ENCODE results near the gene EXOC4.

The EXOC4 gene

DNA sequence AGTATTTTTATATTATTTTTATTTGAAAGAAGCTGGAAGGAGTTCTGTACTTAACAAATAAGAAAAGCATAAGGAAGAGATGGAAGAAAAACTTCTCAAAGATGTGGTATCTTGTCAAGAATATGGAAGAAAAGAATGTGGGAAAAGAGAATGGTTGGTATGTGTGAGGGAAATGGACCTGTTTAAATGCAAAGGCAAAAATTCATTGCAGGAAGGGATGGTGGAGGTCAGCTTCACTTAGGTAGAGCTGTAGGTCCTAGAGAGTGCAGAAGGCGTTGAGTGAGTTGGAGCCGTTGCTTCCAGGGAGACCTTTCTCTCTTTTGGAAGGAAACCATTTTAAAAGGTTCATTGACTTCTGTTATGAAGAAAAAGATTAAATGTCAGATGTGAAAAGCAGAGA lies 107.3 kb downstream of the EXOC4 start:
- Histone ChIP-seq H3K27me3 (ENCODE audit: insufficient read depth, low read depth, severe bottlenecking) (no peaks in the 10 kb centered on the region), H3K9me3 (ENCODE audit: severe bottlenecking) (no peaks in the 10 kb centered on the region), H3K27ac (no peak overlapping the region), H3K4me3 (ENCODE audit: low read depth, low read length) (no peak overlapping the region), H3K36me3 (no peaks in the 10 kb centered on the region; the same call in 1 of the 2 replicates)
- no peak for TF ChIP-seq CTCF (IDR thresholded peaks at IDR 0.05; ENCODE audit: low read depth, low read length)
- no peak for DNase-seq

DNA sequence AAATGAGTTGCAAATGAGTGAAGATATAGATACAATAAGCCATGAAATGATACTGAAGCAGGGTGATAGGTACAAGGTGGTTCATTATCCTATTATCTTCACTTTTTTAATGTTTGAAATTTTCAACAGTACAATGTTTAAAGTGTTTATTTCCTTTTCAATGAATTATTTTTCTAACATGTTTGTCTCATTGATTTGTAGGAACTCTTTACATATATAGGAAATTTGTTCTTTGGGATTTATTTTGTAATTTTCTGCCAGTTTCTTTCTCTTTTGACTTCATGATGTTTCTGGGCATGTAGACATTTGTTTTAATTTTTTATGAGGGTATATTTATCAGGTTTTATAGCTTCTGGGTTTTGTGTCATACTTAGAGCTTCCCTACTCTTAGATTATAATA lies 108.9 kb downstream of the EXOC4 start:
- no peaks in the 10 kb centered on the region for H3K9me3 ChIP-seq (ENCODE audit: severe bottlenecking)
- no peak overlapping the region for H3K27ac ChIP-seq
- no peak for TF ChIP-seq CTCF (IDR thresholded peaks at IDR 0.05; ENCODE audit: low read depth, low read length)
- no peak for DNase-seq
- no peaks in the 10 kb centered on the region; the same call in 1 of the 2 replicates for H3K36me3 ChIP-seq
- no peaks in the 10 kb centered on the region for H3K27me3 ChIP-seq (ENCODE audit: insufficient read depth, low read depth, severe bottlenecking)
- H3K4me3 ChIP-seq (ENCODE audit: low read depth, low read length) = no peak overlapping the region

DNA sequence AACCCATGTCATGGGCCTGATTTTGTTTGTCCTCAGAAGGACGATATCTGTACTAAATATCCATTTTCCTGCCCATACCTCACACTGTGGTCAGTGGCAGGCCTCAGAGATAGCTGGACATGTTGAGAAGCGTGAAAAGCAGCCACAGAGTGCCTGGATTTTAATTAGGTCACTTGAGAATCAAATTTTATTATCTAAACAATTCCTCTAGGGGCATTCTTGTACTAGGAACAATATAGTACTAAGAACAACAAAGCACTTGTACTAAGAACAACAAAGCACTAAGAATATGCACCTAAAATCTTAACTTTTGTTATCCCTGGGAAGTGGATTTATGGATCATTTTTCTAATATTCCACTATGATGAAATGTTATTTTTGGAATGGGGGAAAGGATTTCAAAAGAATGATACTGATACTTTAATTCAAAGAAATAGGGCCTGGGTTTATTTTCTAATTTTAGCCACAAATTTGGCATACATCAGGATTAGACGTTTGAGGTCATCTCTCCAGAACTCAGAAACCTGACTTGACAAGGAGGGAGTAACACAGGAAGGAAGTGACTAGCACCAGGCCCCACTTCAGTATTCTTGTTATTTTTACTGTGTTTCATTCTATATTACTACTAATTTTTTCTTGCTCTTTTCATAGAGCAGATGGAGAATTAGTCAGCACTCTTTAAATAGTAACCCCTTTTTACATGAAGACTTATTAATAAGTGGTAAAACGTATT lies 112.2 kb downstream of the EXOC4 start:
- Histone ChIP-seq H3K27me3 (ENCODE audit: insufficient read depth, low read depth, severe bottlenecking) (no peaks in the 10 kb centered on the region), H3K27ac (no peak overlapping the region), H3K36me3 (no peaks in the 10 kb centered on the region; the same call in 1 of the 2 replicates), H3K4me3 (ENCODE audit: low read depth, low read length) (no peak overlapping the region), H3K9me3 (ENCODE audit: severe bottlenecking) (no peaks in the 10 kb centered on the region)
- DNase-seq = no peak
- no peak for TF ChIP-seq CTCF (IDR thresholded peaks at IDR 0.05; ENCODE audit: low read depth, low read length)

GRCh38 chr7:133365917-133366316 lies 113.0 kb downstream of the EXOC4 start:
- TF ChIP-seq CTCF (IDR thresholded peaks at IDR 0.05; ENCODE audit: low read depth, low read length) = no peak
- no peaks in the 10 kb centered on the region for H3K27me3 ChIP-seq (ENCODE audit: insufficient read depth, low read depth, severe bottlenecking)
- no peak for DNase-seq
- no peak overlapping the region for H3K27ac ChIP-seq
- H3K36me3 ChIP-seq = no peaks in the 10 kb centered on the region; the same call in 1 of the 2 replicates
- no peaks in the 10 kb centered on the region for H3K9me3 ChIP-seq (ENCODE audit: severe bottlenecking)
- no peak overlapping the region for H3K4me3 ChIP-seq (ENCODE audit: low read depth, low read length)

- no peak for DNase-seq
- no peaks in the 10 kb centered on the region for H3K36me3 ChIP-seq
- no peak for TF ChIP-seq CTCF (IDR thresholded peaks at IDR 0.05; ENCODE audit: low read depth, low read length)
Observed at GRCh38 chr7:133367561-133367960, 114.7 kb downstream of the EXOC4 start.

GRCh38 chr7:133369130-133369529 lies 116.3 kb downstream of the EXOC4 start:
- Histone ChIP-seq H3K27me3 (ENCODE audit: insufficient read depth, low read depth, severe bottlenecking) (no peaks in the 10 kb centered on the region), H3K27ac (no peak overlapping the region), H3K9me3 (ENCODE audit: severe bottlenecking) (no peaks in the 10 kb centered on the region), H3K4me3 (ENCODE audit: low read depth, low read length) (no peak overlapping the region), H3K36me3 (no peaks in the 10 kb centered on the region)
- no peak for TF ChIP-seq CTCF (IDR thresholded peaks at IDR 0.05; ENCODE audit: low read depth, low read length)
- no peak for DNase-seq

More at GRCh38 chr7:133367561-133367960, 114.7 kb downstream of the EXOC4 start:
- no peak overlapping the region for H3K27ac ChIP-seq
- H3K27me3 ChIP-seq (ENCODE audit: insufficient read depth, low read depth, severe bottlenecking) = no peaks in the 10 kb centered on the region
- H3K4me3 ChIP-seq (ENCODE audit: low read depth, low read length) = no peak overlapping the region
- H3K9me3 ChIP-seq (ENCODE audit: severe bottlenecking) = no peaks in the 10 kb centered on the region

Measured in WERI-Rb-1 (cell line).